Uterine smooth muscle cell (primary cell): Measurements from ENCODE around the gene LRIG2. TPM values are rescaled to one million over a fixed set of nuclear protein-coding genes. Genes with fewer than 3 reads are reported as not detected.

Source experiments
- total RNA-seq: library from RNA; depleted of rRNA; stranded (reverse); fragments of >200 nt; gene quantifications from 2 replicates; pipeline ENCODE4 v1.2.3, GENCODE V29; 2014

LRIG2 gene
- 13.7 and 15.2 TPM in 2 replicates for total RNA-seq

GRCh38 chr1:113072757-113073478, at the start of gene LRIG2:
Gene LRIG2, plus strand, starts transcription at chr1:113073198. Its CDS starts 209 bp downstream, at chr1:113073407.

Other genes starting within 250 kb of the LRIG2 start
- gene SLC16A1, start 117.0 kb upstream of the LRIG2 start, total RNA-seq = 111 and 149 TPM in 2 replicates